ENCODE measurements around the gene DNAJC2.

DNAJC2 gene

GRCh38 chr7:103347507-103348267 lies 3.1 kb upstream of the DNAJC2 start, which contains the start of gene PSMC2:
PSMC2 (plus strand) TSS chr7:103347643; CDS start chr7:103347712, 69 bp downstream.
- peak; percentile 81 for ATAC-seq
- TF ChIP-seq ZC3H10 (CRISPR knock-in tag; IDR thresholded peaks at IDR 0.05) = no peak
- TF ChIP-seq ARNTL (CRISPR knock-in tag; IDR thresholded peaks at IDR 0.05; ENCODE audit: borderline replicate concordance, low read depth) = no peak

GRCh38 chr7:103346396-103346795 lies 1.8 kb upstream of the DNAJC2 start:
- no peak for ATAC-seq
- TF ChIP-seq CSDC2 (CRISPR knock-in tag; IDR thresholded peaks at IDR 0.05) (no peak), ZNF70 (CRISPR knock-in tag; IDR thresholded peaks at IDR 0.05) (no peak), TCF4 (CRISPR knock-in tag; IDR thresholded peaks at IDR 0.05; ENCODE audit: borderline replicate concordance) (no peak), ISL1 (CRISPR knock-in tag; IDR thresholded peaks at IDR 0.05) (no peak), ZFP30 (CRISPR knock-in tag; IDR thresholded peaks at IDR 0.05) (no peak), ZFP3 (CRISPR knock-in tag; IDR thresholded peaks at IDR 0.05) (no peak), TSHZ2 (CRISPR knock-in tag; IDR thresholded peaks at IDR 0.05) (no peak), BACH2 (CRISPR knock-in tag; IDR thresholded peaks at IDR 0.05; ENCODE audit: borderline replicate concordance) (no peak), RARB (CRISPR knock-in tag; IDR thresholded peaks at IDR 0.05) (no peak)

- ATAC-seq = peak; percentile 37
These were observed 662 bp downstream of the DNAJC2 start for GRCh38 chr7:103343758-103344452.

More at GRCh38 chr7:103343758-103344452, 662 bp downstream of the DNAJC2 start:
- TF ChIP-seq TSHZ2 (CRISPR knock-in tag; IDR thresholded peaks at IDR 0.05) = no peak
- TF ChIP-seq ZFP3 (CRISPR knock-in tag; IDR thresholded peaks at IDR 0.05) = no peak
- no peak for TF ChIP-seq TOX (CRISPR knock-in tag; IDR thresholded peaks at IDR 0.05; ENCODE audit: borderline replicate concordance)
- no peak for TF ChIP-seq ZNF70 (CRISPR knock-in tag; IDR thresholded peaks at IDR 0.05)
- no peak for TF ChIP-seq ZFP30 (CRISPR knock-in tag; IDR thresholded peaks at IDR 0.05)
- TF ChIP-seq, protein P1, sequence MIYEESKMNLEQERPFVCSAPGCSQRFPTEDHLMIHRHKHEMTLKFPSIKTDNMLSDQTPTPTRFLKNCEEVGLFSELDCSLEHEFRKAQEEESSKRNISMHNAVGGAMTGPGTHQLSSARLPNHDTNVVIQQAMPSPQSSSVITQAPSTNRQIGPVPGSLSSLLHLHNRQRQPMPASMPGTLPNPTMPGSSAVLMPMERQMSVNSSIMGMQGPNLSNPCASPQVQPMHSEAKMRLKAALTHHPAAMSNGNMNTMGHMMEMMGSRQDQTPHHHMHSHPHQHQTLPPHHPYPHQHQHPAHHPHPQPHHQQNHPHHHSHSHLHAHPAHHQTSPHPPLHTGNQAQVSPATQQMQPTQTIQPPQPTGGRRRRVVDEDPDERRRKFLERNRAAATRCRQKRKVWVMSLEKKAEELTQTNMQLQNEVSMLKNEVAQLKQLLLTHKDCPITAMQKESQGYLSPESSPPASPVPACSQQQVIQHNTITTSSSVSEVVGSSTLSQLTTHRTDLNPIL (CRISPR knock-in tag; IDR thresholded peaks at IDR 0.05; ENCODE audit: low read depth) = no peak
- no peak for TF ChIP-seq ZC3H10 (CRISPR knock-in tag; IDR thresholded peaks at IDR 0.05)
- no peak for TF ChIP-seq PPARA (CRISPR knock-in tag; IDR thresholded peaks at IDR 0.05; ENCODE audit: borderline replicate concordance)
- TF ChIP-seq ISL1 (CRISPR knock-in tag; IDR thresholded peaks at IDR 0.05) = no peak
- TF ChIP-seq BACH2 (CRISPR knock-in tag; IDR thresholded peaks at IDR 0.05; ENCODE audit: borderline replicate concordance) = no peak
- no peak for TF ChIP-seq ZNF565 (CRISPR knock-in tag; conservative IDR thresholded peaks at IDR 0.05; ENCODE audit: low read depth)
- TF ChIP-seq OSR1 (CRISPR knock-in tag; IDR thresholded peaks at IDR 0.05) = no peak
- no peak for TF ChIP-seq SNAI2 (CRISPR knock-in tag; IDR thresholded peaks at IDR 0.05)
- TF ChIP-seq ZNF8 (CRISPR knock-in tag; IDR thresholded peaks at IDR 0.05) = no peak
- TF ChIP-seq GLIS3 (CRISPR knock-in tag; IDR thresholded peaks at IDR 0.05) = no peak
- TF ChIP-seq CSDC2 (CRISPR knock-in tag; IDR thresholded peaks at IDR 0.05) = no peak
- no peak for TF ChIP-seq POU6F1 (CRISPR knock-in tag; IDR thresholded peaks at IDR 0.05; ENCODE audit: borderline replicate concordance, low read depth)
- no peak for TF ChIP-seq ESRRG (CRISPR knock-in tag; IDR thresholded peaks at IDR 0.05)
- no peak for TF ChIP-seq ARNTL (CRISPR knock-in tag; IDR thresholded peaks at IDR 0.05; ENCODE audit: borderline replicate concordance, low read depth)
